ENCODE measurements around the gene PPA1.
"Not testable (repeated sequence)": the region's sequence is repeated elsewhere in the genome, so short reads cannot be mapped to it uniquely, and the experiment has no call there.

PPA1 gene

GRCh38 chr10:70166394-70166793 lies 66.8 kb downstream of the PPA1 start:
- no peak for DNase-seq

DNA sequence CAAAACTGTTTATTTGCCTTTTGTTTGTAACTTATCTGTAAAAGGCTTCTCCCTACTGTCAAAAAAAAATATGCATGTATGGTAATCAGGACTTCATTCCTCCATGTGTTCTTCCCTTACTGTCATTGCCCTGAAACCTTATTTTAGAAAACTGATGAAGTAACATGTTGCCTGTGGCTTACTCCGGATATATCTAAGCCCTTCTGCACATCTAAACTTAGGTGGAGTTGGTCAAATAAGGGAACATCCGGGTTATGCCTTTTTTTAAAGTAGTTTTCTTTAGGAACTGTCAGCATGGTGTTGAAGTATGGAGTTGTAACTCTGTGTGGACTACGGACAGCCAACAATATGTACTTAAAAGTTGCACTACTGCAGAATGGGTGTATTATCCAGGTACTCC lies 69.1 kb downstream of the PPA1 start:
- DNase-seq = no peak

GRCh38 chr10:70163448-70163847 lies 69.8 kb downstream of the PPA1 start:
- DNase-seq = no peak

DNA sequence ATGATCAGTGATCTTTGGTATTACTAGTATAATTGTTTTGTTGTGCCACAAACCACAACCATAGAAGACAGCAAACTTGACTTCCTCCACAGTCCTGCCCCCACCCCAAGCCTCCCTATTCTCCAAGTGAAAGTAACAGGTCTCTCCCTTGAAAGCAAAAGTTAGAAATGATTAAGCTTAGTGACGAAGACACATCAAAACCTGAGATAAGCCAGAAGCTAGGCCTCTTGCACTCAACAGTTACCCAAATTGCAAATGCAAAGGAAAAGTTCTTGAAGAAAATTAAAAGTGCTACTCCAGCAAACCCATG lies 70.4 kb downstream of the PPA1 start:
- DNase-seq = peak; percentile 36

DNA sequence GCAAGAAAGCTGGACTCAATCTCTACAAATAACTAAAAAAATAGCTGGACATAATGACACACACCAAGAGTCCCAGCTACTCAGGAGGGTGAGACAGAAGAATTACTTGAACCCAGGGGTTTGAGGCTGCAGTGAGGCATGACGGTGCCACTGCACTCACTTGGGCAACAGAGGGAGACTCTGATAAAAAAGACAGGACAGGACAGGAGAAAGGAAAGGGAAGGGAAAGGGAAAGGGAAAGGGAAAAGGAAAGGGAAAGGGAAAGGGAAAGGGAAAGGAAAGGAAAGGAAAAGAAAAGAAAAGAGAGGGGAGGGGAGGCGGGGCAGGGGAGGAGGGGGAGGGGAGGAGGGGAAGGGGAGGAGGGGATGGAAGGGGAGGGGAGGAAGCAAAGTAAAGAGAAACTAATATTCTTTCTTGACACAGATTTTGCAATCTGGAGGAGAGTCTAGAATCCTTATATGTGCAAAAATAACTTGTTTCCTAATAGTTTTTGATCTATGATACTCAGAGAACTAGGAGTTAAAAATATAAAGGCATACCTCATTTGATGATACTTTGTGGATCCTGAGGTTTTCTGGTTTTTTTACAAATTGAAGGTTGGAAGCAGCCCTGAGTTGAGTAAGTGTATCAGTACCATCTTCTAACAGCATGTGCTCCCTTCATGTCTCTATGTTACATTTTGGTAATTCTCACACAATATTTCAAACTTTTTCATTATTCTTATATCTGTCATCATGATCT lies 70.9 kb downstream of the PPA1 start:
- DNase-seq = no peak

DNA sequence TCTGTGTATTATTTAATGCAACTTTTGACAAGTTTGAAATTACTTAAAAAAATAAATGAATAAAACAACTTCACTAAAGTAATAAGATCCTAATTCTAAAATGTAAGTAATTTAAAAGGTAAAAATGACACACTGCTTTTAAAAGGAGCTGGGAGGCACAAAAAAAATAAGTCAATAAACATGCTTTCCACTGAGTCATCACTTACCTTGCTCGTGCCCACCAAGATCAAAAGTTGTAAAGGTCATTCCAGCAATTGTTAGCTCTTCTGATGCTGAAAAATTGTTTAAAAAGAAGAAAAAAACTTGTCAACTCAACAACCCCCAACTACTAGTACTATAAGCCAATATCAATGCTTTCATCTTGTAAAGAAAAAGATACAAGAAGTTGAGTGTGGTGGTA lies 72.4 kb downstream of the PPA1 start:
- no peak for DNase-seq

GRCh38 chr10:70159366-70159765 lies 73.9 kb downstream of the PPA1 start:
- DNase-seq = not testable (repeated sequence)

DNA sequence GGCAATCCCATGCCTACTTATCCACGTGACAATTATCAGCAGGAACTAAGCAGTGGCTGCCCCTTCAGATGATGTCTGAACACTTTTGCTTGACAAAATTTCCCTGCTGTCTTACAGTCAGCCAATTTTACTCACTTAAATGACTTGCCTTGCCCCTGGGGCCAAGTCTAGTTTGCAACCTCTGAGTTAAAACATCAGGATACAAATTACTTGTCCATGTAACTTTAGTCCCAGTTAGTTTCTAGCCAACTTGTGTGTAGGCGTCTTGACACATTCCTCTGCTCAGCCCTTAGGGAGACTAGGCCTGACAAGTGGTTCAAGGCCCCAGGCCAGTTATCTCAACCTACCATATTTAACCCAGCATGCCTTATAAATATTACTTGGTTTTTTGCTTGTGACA lies 75.1 kb downstream of the PPA1 start:
- DNase-seq = no peak

DNA sequence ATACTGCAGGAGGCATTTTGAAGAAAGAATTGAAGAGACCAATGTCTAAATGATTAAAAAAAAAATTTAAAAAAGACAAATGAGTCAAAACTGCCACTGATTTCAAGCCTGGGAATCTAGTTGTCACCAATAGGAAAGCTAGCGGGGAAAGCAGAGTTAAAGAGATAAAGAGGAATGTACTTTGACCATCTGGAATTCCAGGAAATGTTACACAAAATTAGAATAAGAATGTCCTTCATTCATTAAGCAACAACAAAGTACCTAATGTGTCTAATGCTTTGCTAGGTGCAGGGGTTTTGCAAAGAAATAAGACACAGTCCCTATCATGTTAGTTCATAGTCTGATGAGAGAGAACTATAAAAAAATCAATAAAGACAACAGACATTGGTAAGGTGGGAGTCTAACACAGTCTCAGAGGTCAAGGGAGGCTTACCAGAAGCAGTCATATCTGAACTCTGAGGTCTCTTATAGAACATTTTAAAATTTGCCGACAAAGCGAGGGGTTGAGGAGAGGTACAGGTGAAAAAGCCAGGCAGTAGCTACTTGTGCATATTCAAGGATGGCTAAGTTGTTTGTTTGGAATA lies 77.9 kb downstream of the PPA1 start:
- no peak for DNase-seq

Measured in activated CD4-positive, alpha-beta T cell treated with anti-CD3 and anti-CD28 coated beads, Interleukin-2, amount 50 U/mL, for 1 hour (primary cell).